GM19452 (cell line): Measurements from ENCODE around the gene AP1AR.
"Not testable (repeated sequence)": the region's sequence is repeated elsewhere in the genome, so short reads cannot be mapped to it uniquely, and the experiment has no call there.

Experiments
- ATAC-seq: cut with Tn5 transposase; IDR thresholded peaks from one replicate; pipeline ENCODE4 v1.9.1; 2021; ENCODE audit not compliant: unreplicated experiment

Gene AP1AR

GRCh38 chr4:112231779-112232713 lies at the start of gene AP1AR:
AP1AR (plus strand) TSS chr4:112231787; CDS start chr4:112232092, 305 bp downstream.
- ATAC-seq, result peak; percentile 62

GRCh38 chr4:112182604-112183003 lies 49.0 kb upstream of the AP1AR start:
- ATAC-seq, result no peak

- ATAC-seq, result no peak
These were observed 48.3 kb upstream of the AP1AR start for GRCh38 chr4:112183252-112183651.

GRCh38 chr4:112184438-112184837 lies 47.1 kb upstream of the AP1AR start:
- no peak for ATAC-seq

GRCh38 chr4:112185334-112185733 lies 46.3 kb upstream of the AP1AR start:
- no peak for ATAC-seq

- no peak for ATAC-seq
These were observed 45.6 kb upstream of the AP1AR start for GRCh38 chr4:112185740-112186670.

- ATAC-seq, result no peak
These were observed 41.8 kb upstream of the AP1AR start for GRCh38 chr4:112189754-112190153.

GRCh38 chr4:112190684-112191083 lies 40.9 kb upstream of the AP1AR start:
- ATAC-seq, result no peak

- ATAC-seq, result no peak
These were observed 35.1 kb upstream of the AP1AR start for GRCh38 chr4:112196461-112196860.

GRCh38 chr4:112199041-112199440 lies 32.5 kb upstream of the AP1AR start:
- ATAC-seq, result no peak

- ATAC-seq, result no peak
These were observed 29.6 kb upstream of the AP1AR start for GRCh38 chr4:112201915-112202505.

- no peak for ATAC-seq
These were observed 28.0 kb upstream of the AP1AR start for GRCh38 chr4:112203593-112203992.

GRCh38 chr4:112206431-112206830 lies 25.2 kb upstream of the AP1AR start:
- peak; percentile 50 for ATAC-seq

GRCh38 chr4:112208137-112209095 lies 23.2 kb upstream of the AP1AR start:
- ATAC-seq, result not testable (repeated sequence)

- ATAC-seq, result no peak
These were observed 20.8 kb upstream of the AP1AR start for GRCh38 chr4:112210777-112211176.

- ATAC-seq, result no peak
These were observed 18.5 kb upstream of the AP1AR start for GRCh38 chr4:112213091-112213490.

GRCh38 chr4:112213856-112214255 lies 17.7 kb upstream of the AP1AR start:
- ATAC-seq, result no peak

- ATAC-seq, result no peak
These were observed 17.0 kb upstream of the AP1AR start for GRCh38 chr4:112214390-112215264.

- no peak for ATAC-seq
These were observed 11.7 kb upstream of the AP1AR start for GRCh38 chr4:112219826-112220366.
